KOPT-K1 (cell line): ENCODE data around the gene FNDC11.

Source experiments
- H3K27ac ChIP-seq: fragments of 200-600 bp; sonication (generic); 2 replicates; pipeline ENCODE4 v1.5.1; 2016; ENCODE audit warnings: antibody characterized with exemption, mild to moderate bottlenecking, low read depth, low read length; ENCODE audit not compliant: poor library complexity, severe bottlenecking
- H3K36me3 ChIP-seq: fragments of 200-600 bp; sonication (generic); 2 replicates; pipeline ENCODE4 v1.5.1; 2017; ENCODE audit warnings: antibody characterized with exemption, mild to moderate bottlenecking, low read length, moderate library complexity; ENCODE audit not compliant: insufficient read depth
- H3K9me3 ChIP-seq: fragments of 200-600 bp; sonication (generic); 2 replicates; pipeline ENCODE4 v1.5.1; 2017; ENCODE audit warnings: antibody characterized with exemption, low read length, mild to moderate bottlenecking; ENCODE audit not compliant: insufficient read depth, poor library complexity, severe bottlenecking

The FNDC11 gene

GRCh38 chr20:63542031-63542559, 11.9 kb upstream of the FNDC11 start:
- Histone ChIP-seq H3K9me3 (no peaks in the 10 kb centered on the region), H3K36me3 (no peaks in the 10 kb centered on the region), H3K27ac (no peak overlapping the region)

GRCh38 chr20:63542696-63543095, 11.3 kb upstream of the FNDC11 start:
- Histone ChIP-seq H3K36me3 (no peaks in the 10 kb centered on the region), H3K9me3 (no peaks in the 10 kb centered on the region), H3K27ac (no peak overlapping the region)

DNA sequence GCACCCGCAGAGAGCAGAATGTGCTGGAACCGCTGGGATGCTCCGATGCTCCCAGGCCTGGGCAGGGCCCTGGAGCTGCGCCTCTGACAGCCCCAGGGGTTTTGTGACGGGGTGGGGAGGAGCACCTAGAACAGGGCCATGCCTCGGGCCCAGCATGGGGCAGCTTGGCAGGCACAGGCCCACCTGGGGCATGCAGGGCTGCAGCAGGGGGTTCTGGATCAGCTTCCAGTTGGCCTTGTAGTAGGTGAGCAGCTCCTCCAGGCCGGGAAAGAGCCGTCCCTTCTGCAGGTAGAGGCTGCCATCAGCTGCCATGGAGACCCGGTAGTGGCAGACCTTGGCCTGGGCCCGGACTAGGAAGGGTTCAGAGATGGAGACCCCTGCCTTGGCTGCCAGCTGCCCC, 10.8 kb upstream of the FNDC11 start:
- Histone ChIP-seq H3K27ac (no peak overlapping the region), H3K9me3 (no peaks in the 10 kb centered on the region)

DNA sequence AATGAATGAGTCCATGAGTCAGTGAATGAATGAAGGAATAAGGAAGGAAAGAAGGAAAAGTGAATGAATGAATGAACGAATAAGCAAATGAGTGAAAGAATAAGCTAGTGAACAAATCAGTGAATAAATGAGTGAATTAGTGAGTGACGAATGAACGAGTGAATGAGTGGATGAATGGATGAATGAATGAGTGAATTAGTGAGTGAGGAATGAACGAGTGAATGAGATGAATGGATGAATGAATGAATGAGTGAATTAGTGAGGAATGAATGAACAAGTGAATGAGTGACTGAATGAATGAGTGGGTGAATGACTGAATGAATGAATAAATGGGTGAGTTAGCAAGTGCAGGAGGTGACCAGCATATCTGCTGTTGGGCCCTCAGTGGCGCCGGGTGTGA, 10.2 kb upstream of the FNDC11 start:
- H3K27ac ChIP-seq, result no peak overlapping the region
- H3K36me3 ChIP-seq, result no peaks in the 10 kb centered on the region
- H3K9me3 ChIP-seq, result no peaks in the 10 kb centered on the region

More for the DNA sequence above, 10.8 kb upstream of the FNDC11 start:
- no peaks in the 10 kb centered on the region for H3K36me3 ChIP-seq

DNA sequence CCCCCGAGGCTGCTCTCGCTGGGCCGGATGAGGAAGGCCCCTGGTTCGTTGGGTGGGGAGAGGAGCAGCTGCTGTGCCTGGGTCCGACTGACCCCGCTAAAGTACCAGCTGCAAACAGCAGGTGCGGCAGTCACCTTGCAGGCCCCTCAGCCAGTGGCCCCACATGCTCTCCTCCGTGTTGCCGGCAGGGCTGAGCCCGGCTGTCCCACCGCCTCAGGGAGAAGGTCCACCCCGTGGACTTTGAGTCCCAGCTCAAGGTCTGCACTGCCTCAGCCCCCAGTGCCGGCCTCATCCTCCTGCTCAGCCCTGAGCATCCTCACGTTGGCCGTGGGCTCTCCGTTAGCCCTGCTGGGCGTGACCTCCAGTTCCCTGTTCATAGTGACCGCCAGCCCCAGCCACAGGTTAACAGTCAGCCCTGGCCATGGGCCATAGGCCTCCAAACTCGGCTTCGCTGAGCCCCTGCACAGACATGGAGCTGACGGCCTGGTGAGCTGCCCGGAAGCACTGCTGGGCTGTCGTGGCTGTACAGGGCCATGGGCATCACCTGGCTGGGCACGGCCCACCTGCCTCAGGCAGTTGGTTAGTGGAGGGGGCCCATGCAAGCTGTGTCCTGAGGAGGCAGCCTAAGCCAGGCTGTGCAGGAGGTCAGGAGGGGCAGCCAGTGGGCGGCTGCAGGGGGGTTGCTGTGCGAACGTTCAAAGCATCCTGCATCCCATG, 9.6 kb upstream of the FNDC11 start:
- no peaks in the 10 kb centered on the region for H3K9me3 ChIP-seq
- no peaks in the 10 kb centered on the region for H3K36me3 ChIP-seq
- H3K27ac ChIP-seq, result no peak overlapping the region

DNA sequence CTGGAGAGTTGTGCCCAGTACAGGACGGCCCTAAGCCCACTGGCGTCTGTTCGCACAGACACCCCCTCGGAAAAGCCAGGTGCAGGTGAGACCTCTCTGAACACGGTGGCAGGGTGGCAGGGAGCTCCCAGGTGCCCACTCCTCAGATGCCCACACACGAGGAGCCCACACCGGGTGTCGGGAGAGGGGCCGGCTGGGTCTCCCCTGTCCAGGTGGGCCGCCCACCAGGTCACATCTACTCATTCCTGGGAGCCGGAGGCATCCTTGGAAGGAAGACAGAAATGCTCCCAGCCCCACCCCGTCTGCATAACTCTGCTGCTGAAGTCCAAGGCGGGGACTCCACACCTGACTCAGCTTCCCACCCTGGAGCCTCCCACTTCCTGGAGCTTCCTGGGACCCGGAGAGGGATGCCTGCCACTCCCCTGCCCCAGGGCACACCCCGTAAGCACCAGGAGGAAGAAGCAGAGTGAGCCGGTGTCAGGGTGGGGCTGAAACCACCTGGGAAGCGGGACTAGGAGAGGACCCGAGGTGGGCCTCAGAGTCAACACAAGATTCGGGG, 8.9 kb upstream of the FNDC11 start:
- Histone ChIP-seq H3K9me3 (no peaks in the 10 kb centered on the region), H3K36me3 (no peaks in the 10 kb centered on the region), H3K27ac (no peak overlapping the region)

DNA sequence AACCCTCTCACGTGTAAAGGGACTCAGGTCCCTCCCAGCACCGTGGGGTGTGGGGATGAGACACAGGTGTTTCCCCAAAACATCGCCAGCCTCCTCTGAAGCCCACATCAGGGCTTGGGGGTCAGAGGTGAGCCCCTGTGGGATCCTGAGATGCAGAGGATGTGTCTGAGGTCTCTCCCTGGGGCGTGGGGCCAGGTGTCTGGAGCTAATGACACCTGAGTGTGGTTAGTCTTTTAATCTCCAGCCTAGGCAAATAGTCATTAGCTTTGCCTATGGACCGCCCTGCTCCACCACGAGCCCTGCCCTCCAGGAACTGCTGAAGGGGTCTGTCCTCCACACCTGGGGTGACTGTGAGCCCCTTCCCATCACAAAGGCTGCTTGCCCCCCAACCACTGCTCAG, 8.1 kb upstream of the FNDC11 start:
- no peak overlapping the region for H3K27ac ChIP-seq
- no peaks in the 10 kb centered on the region for H3K36me3 ChIP-seq

DNA sequence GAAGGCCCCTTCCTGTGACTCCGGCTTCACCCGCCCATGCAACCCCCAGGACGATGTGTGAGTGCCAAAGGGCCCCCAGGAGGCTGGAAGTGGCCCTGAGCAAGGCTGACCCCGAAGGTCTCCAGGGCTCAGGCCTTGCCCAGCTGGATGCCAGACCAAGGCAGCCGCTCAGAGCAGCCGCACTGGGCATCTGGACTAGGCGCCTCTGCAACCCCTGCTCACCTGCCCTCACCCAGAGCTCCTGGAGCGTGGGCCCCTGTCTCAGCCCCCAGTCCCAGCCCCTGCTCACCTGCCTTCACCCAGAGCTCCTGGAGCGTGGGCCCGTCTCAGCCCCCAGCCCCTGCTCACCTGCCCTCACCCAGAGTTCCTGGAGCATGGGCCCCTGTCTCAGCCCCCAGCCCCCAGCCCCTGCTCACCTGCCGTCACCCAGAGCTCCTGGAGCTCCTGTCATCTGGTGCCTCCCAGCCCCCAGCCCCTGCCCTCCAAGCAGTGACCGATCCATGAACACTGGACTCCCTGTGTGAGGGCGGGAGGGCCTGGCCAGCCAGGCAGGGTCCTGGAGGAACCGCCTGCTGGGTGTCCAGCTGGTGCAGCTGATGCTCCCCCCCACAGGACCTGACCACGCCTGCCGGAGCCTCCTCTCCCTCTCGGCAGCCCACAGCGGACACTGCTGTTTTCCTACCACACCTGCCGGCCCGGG, 7.6 kb upstream of the FNDC11 start:
- no peaks in the 10 kb centered on the region for H3K9me3 ChIP-seq
- no peak overlapping the region for H3K27ac ChIP-seq

More for the DNA sequence above, 8.1 kb upstream of the FNDC11 start:
- no peaks in the 10 kb centered on the region for H3K9me3 ChIP-seq

GRCh38 chr20:63546956-63547724, 6.8 kb upstream of the FNDC11 start:
- Histone ChIP-seq H3K9me3 (no peaks in the 10 kb centered on the region), H3K27ac (no peak overlapping the region), H3K36me3 (no peaks in the 10 kb centered on the region)

More for the DNA sequence above, 7.6 kb upstream of the FNDC11 start:
- no peaks in the 10 kb centered on the region for H3K36me3 ChIP-seq

GRCh38 chr20:63547725-63548480, 6.1 kb upstream of the FNDC11 start, which contains the start of gene SRMS:
Gene SRMS, minus strand, starts transcription at chr20:63547749. Its CDS starts 286 bp downstream, at chr20:63547463.
- Histone ChIP-seq H3K9me3 (no peaks in the 10 kb centered on the region), H3K36me3 (no peaks in the 10 kb centered on the region), H3K27ac (no peak within 1 kb of the TSS)

- H3K36me3 ChIP-seq, result no peaks in the 10 kb centered on the region
- H3K27ac ChIP-seq, result no peak overlapping the region
- H3K9me3 ChIP-seq, result no peaks in the 10 kb centered on the region
Observed at GRCh38 chr20:63548542-63548941, 5.4 kb upstream of the FNDC11 start.

GRCh38 chr20:63549019-63549418, 4.9 kb upstream of the FNDC11 start:
- H3K9me3 ChIP-seq, result no peaks in the 10 kb centered on the region
- no peak overlapping the region for H3K27ac ChIP-seq
- H3K36me3 ChIP-seq, result no peaks in the 10 kb centered on the region

- Histone ChIP-seq H3K36me3 (no peaks in the 10 kb centered on the region), H3K27ac (no peak overlapping the region), H3K9me3 (no peaks in the 10 kb centered on the region)
Observed at GRCh38 chr20:63549679-63550282, 4.2 kb upstream of the FNDC11 start.

- Histone ChIP-seq H3K9me3 (no peaks in the 10 kb centered on the region), H3K27ac (no peak overlapping the region), H3K36me3 (no peaks in the 10 kb centered on the region)
Observed at GRCh38 chr20:63551068-63551467, 2.9 kb upstream of the FNDC11 start.
